HG03460 (cell line): ENCODE data around the gene CCDC80.
"Not testable (repeated sequence)": the region's sequence is repeated elsewhere in the genome, so short reads cannot be mapped to it uniquely, and the experiment has no call there.

ENCODE experiments used
- ATAC-seq: cut with Tn5 transposase; IDR thresholded peaks from one replicate; pipeline ENCODE4 v1.9.1; 2021; ENCODE audit not compliant: unreplicated experiment

The CCDC80 gene

GRCh38 chr3:112667599-112667998, 26.7 kb upstream of the CCDC80 start:
- no peak for ATAC-seq

- not testable (repeated sequence) for ATAC-seq
Observed at GRCh38 chr3:112665009-112665408, 24.1 kb upstream of the CCDC80 start.

- no peak for ATAC-seq
Observed at GRCh38 chr3:112656043-112656442, 15.1 kb upstream of the CCDC80 start.

GRCh38 chr3:112654979-112655378, 14.0 kb upstream of the CCDC80 start:
- ATAC-seq = no peak

GRCh38 chr3:112654492-112654891, 13.5 kb upstream of the CCDC80 start:
- no peak for ATAC-seq

- no peak for ATAC-seq
Observed at GRCh38 chr3:112653881-112654300, 12.9 kb upstream of the CCDC80 start.

GRCh38 chr3:112653209-112653871, 12.4 kb upstream of the CCDC80 start:
- ATAC-seq = no peak

- no peak for ATAC-seq
Observed at GRCh38 chr3:112651516-112651915, 10.6 kb upstream of the CCDC80 start.

- no peak for ATAC-seq
Observed at GRCh38 chr3:112651071-112651470, 10.1 kb upstream of the CCDC80 start.

- ATAC-seq = no peak
Observed at GRCh38 chr3:112650482-112650881, 9.5 kb upstream of the CCDC80 start.

- no peak for ATAC-seq
Observed at GRCh38 chr3:112649478-112649735, 8.5 kb upstream of the CCDC80 start.

- no peak for ATAC-seq
Observed at GRCh38 chr3:112647122-112647521, 6.2 kb upstream of the CCDC80 start.

- ATAC-seq = no peak
Observed at GRCh38 chr3:112646623-112647022, 5.7 kb upstream of the CCDC80 start.

- no peak for ATAC-seq
Observed at GRCh38 chr3:112644453-112644852, 3.5 kb upstream of the CCDC80 start.

- ATAC-seq = no peak
Observed at GRCh38 chr3:112643621-112644240, 2.8 kb upstream of the CCDC80 start.

- peak; percentile 95 for ATAC-seq
Observed at GRCh38 chr3:112642912-112643506, 2.1 kb upstream of the CCDC80 start.

- no peak for ATAC-seq
Observed at GRCh38 chr3:112640276-112640929, 540 bp downstream of the CCDC80 start.

GRCh38 chr3:112639455-112640225, 1.3 kb downstream of the CCDC80 start:
- ATAC-seq = no peak

- no peak for ATAC-seq
Observed at GRCh38 chr3:112638327-112639020, 2.5 kb downstream of the CCDC80 start.

- ATAC-seq = no peak
Observed at GRCh38 chr3:112637700-112638099, 3.2 kb downstream of the CCDC80 start.

- no peak for ATAC-seq
Observed at GRCh38 chr3:112635674-112636073, 5.3 kb downstream of the CCDC80 start.
